HepG2 (cell line): ENCODE results near the gene GNG12. TPM values are rescaled to one million over a fixed set of nuclear protein-coding genes. Genes with fewer than 3 reads are reported as not detected.

ENCODE experiments used
- ATAC-seq: fragments of 200-7000 bp; cut with Tn5 transposase; 3 replicates; pipeline ENCODE4 v1.9.1; 2020; ENCODE audit warnings: mild to moderate bottlenecking, moderate library complexity
- BruUV-seq: library from RNA; stranded (reverse); fragments of 400-500 nt; replicated peaks from 2 replicates; lab custom pipeline; 2021; lab: Mats Ljungman, UMichigan
- CTCF ChIA-PET: fragments of 300-600 bp; formaldehyde crosslinking; extraction: SDS; loops from one replicate; lab custom pipeline; 2021; ENCODE audit warnings: low total read pairs, inconsistent platforms, low intra/inter-chr PET ratio; lab: Yijun Ruan, JAX
- POLR2A ChIA-PET: fragments of 350-600 bp; sonication (Branson Sonifier 250); formaldehyde crosslinking; loops from one replicate; lab custom pipeline; 2020; ENCODE audit warnings: antibody characterized with exemption, inconsistent platforms; lab: Yijun Ruan, JAX
- DNase-seq: peaks from one replicate; pipeline ENCODE4 v3.0.0-alpha.2; 2015; ENCODE audit warnings: low spot score
- FAIRE-seq: peaks from 3 replicates; lab custom pipeline; 2011; peaks lifted over from hg19 to GRCh38; lab: Jason Lieb, UNC
- H2AFZ ChIP-seq: one replicate; pipeline ENCODE4 v1.6.1; 2011; ENCODE audit warnings: low read length, inconsistent platforms
- H3K27ac ChIP-seq: fragments of 300-600 bp; 3 replicates; pipeline ENCODE4 v1.8.0; 2011; ENCODE audit warnings: mixed run types, mild to moderate bottlenecking, mixed read lengths, low read length, inconsistent platforms; ENCODE audit not compliant: insufficient read depth; ENCODE audit errors: extremely low read length
- H3K27me3 ChIP-seq, 2 experiments: fragments of 200-600 bp in 1 of 2; 2 replicates in 1 of 2; 3 replicates in 1 of 2; pipeline versions ENCODE4 v1.6.0 to v1.8.0; 2011; ENCODE audit warnings: low read length in 2 of 2, mild to moderate bottlenecking in 2 of 2, moderate library complexity in 2 of 2, inconsistent platforms in 1 of 2; ENCODE audit not compliant: insufficient read depth in 2 of 2, control insufficient read depth in 1 of 2
- H3K36me3 ChIP-seq, 2 experiments: fragments of 200-600 bp in 1 of 2; replicated peaks in 1 of 2; 2 replicates in 1 of 2; 3 replicates in 1 of 2; pipeline versions ENCODE4 v1.5.1 to v1.8.0; 2011; ENCODE audit warnings: low read length in 2 of 2, inconsistent platforms in 1 of 2; ENCODE audit not compliant: insufficient read depth in 2 of 2, control insufficient read depth in 1 of 2
- H3K4me1 ChIP-seq: 2 replicates; pipeline ENCODE4 v1.5.1; 2012; ENCODE audit warnings: low read length, inconsistent platforms; ENCODE audit not compliant: insufficient read depth
- H3K4me2 ChIP-seq: 2 replicates; pipeline ENCODE4 v1.6.0; 2011; ENCODE audit warnings: low read depth, low read length, inconsistent platforms
- H3K4me3 ChIP-seq, 3 experiments: fragments of 200-600 bp in 1 of 3; sonication (generic), shearing (Covaris generic) in 1 of 3; replicated peaks in 1 of 3; 2 replicates each; pipeline ENCODE4 v1.5.1; 2011 to 2016; ENCODE audit warnings: low read length in 3 of 3, inconsistent platforms in 2 of 3, low read depth in 2 of 3, mild to moderate bottlenecking in 2 of 3, control low read depth in 1 of 3, mixed read lengths in 1 of 3; ENCODE audit not compliant: insufficient read depth in 1 of 3
- H3K79me2 ChIP-seq: one replicate; pipeline ENCODE4 v1.6.1; 2011; ENCODE audit warnings: low read length, inconsistent platforms; ENCODE audit not compliant: insufficient read depth
- H3K9ac ChIP-seq: 2 replicates; pipeline ENCODE4 v1.6.0; 2011; ENCODE audit warnings: mild to moderate bottlenecking, low read depth, low read length, inconsistent platforms; ENCODE audit not compliant: insufficient read depth
- H3K9me3 ChIP-seq: 2 replicates; pipeline ENCODE4 v1.5.1; 2012; ENCODE audit warnings: mild to moderate bottlenecking, low read length
- H4K20me1 ChIP-seq: 2 replicates; pipeline ENCODE4 v1.6.0; 2011; ENCODE audit warnings: inconsistent platforms, mild to moderate bottlenecking, low read length, moderate library complexity; ENCODE audit not compliant: insufficient read depth
- ATF1 ChIP-seq: IDR thresholded peaks from 2 replicates; pipeline ENCODE4 v1.6.1; 2016; ENCODE audit warnings: mild to moderate bottlenecking, control low read depth
- CBX2 ChIP-seq, 2 experiments: fragments of 200-600 bp in 1 of 2; sonication (generic); formaldehyde crosslinking in 1 of 2; IDR thresholded peaks; 2 replicates each; pipeline versions ENCODE4 v1.7.0 to v1.8.1; 2018 to 2022; ENCODE audit warnings: low read depth in 2 of 2, low read length in 1 of 2, mild to moderate bottlenecking in 1 of 2, missing genetic modification reagents in 1 of 2
- CCAR2 ChIP-seq: fragments of 200-400 bp; formaldehyde crosslinking; optimal IDR thresholded peaks from 2 replicates; pipeline ENCODE3; 2018; ENCODE audit warnings: low read depth, mild to moderate bottlenecking, low read length, moderate library complexity
- CEBPG ChIP-seq: IDR thresholded peaks from 2 replicates; pipeline ENCODE4 v1.6.1; 2016
- MATR3 ChIP-seq: sonication (generic); formaldehyde crosslinking; IDR thresholded peaks from 2 replicates; pipeline ENCODE4 v1.4.0; 2020; ENCODE audit warnings: missing genetic modification reagents
- REXO4 ChIP-seq: sonication (generic); formaldehyde crosslinking; IDR thresholded peaks from 2 replicates; pipeline ENCODE4 v1.8.0; 2022; ENCODE audit warnings: missing genetic modification reagents, mild to moderate bottlenecking, borderline replicate concordance
- SALL1 ChIP-seq: sonication (generic); formaldehyde crosslinking; IDR thresholded peaks from 2 replicates; pipeline ENCODE4 v1.8.0; 2022; ENCODE audit warnings: mild to moderate bottlenecking, missing genetic modification reagents
- TAF1 ChIP-seq: sonication (generic); formaldehyde crosslinking; IDR thresholded peaks from 2 replicates; pipeline ENCODE4 v1.4.0; 2020; ENCODE audit warnings: missing genetic modification reagents
- ZNF20 ChIP-seq: sonication (generic); formaldehyde crosslinking; IDR thresholded peaks from 2 replicates; pipeline ENCODE4 v1.4.0; 2020; ENCODE audit warnings: mild to moderate bottlenecking, moderate library complexity, missing genetic modification reagents
- ZNF451 ChIP-seq: sonication (generic); formaldehyde crosslinking; IDR thresholded peaks from 2 replicates; pipeline ENCODE4 v1.5.0; 2020; ENCODE audit warnings: mild to moderate bottlenecking, missing genetic modification reagents
- ZNF589 ChIP-seq: sonication (generic); formaldehyde crosslinking; conservative IDR thresholded peaks from 2 replicates; pipeline ENCODE4 v1.8.0; 2022; ENCODE audit warnings: mild to moderate bottlenecking, moderate library complexity, missing genetic modification reagents
- ZSCAN12 ChIP-seq: sonication (generic); formaldehyde crosslinking; IDR thresholded peaks from 2 replicates; pipeline ENCODE4 v1.9.0; 2021; ENCODE audit warnings: mild to moderate bottlenecking, missing genetic modification reagents
- WGBS: methylation state at CpG from one replicate; pipeline ENCODE4 v1.1.6; 2017; ENCODE audit warnings: low lambda C conversion rate; 5-methylcytosine and 5-hydroxymethylcytosine counted together
- in situ Hi-C: cut with HindIII; loops from 2 replicates; pipeline ENCODE4 v1.10.0; 2017; ENCODE audit warnings: low pct_unique_long_range_greater_than_20kb; ENCODE audit not compliant: extremely low pct_ligation_motif_present
- intact Hi-C: fragments of 100-400 bp; cut with micrococcal nuclease; formaldehyde crosslinking; loops from one replicate; pipeline ENCODE4 v1.10.0; 2022; ENCODE audit not compliant: unreplicated experiment
- polyA plus RNA-seq, 8 experiments: library from polyadenylated mRNA; depleted of rRNA in 3 of 8; stranded (reverse) in 7 of 8; unstranded in 1 of 8; fragments of >200 nt; fragmentation: Illumina TruSeq in 4 of 8; extraction: Trizol in 4 of 8; gene quantifications; 2 replicates each; pipeline versions ENCODE4 v1.2.1 to v1.2.3, GENCODE V29; 2011 to 2016; ENCODE audit warnings: low read depth in 4 of 8, missing spikeins in 1 of 8, mixed read lengths in 1 of 8; ENCODE audit not compliant: insufficient read depth in 1 of 8
- total RNA-seq, 5 experiments: library from RNA; depleted of rRNA; stranded (reverse); fragments of >200 nt; fragmentation: Illumina TruSeq; extraction: Trizol; gene quantifications; 2 replicates each; pipeline ENCODE4 v1.2.3, GENCODE V29; 2016; ENCODE audit warnings: low read depth in 1 of 5
- TF ChIP-seq, protein P1 (sequence below): sonication (generic); formaldehyde crosslinking; IDR thresholded peaks from 2 replicates; pipeline ENCODE4 v1.8.0; 2023; ENCODE audit warnings: mild to moderate bottlenecking, missing genetic modification reagents
- TF ChIP-seq, protein P2 (sequence below): sonication (generic); formaldehyde crosslinking; IDR thresholded peaks from 2 replicates; pipeline ENCODE4 v1.9.0; 2021; ENCODE audit warnings: missing genetic modification reagents, mild to moderate bottlenecking, borderline replicate concordance
- TF ChIP-seq, protein P3 (sequence below): sonication (generic); formaldehyde crosslinking; IDR thresholded peaks from 2 replicates; pipeline ENCODE4 v1.4.0; 2020; ENCODE audit warnings: missing genetic modification reagents, borderline replicate concordance
- TF ChIP-seq, protein P4 (sequence below): sonication (generic); formaldehyde crosslinking; IDR thresholded peaks from 2 replicates; pipeline ENCODE4 v1.5.0; 2020; ENCODE audit warnings: missing genetic modification reagents

Gene GNG12
- total and polyA plus RNA-seq, 2 of the 13 experiments (the other 11 are each of a cell fraction or from before 2014, with no cell fraction given), result 0.11 TPM

DNA sequence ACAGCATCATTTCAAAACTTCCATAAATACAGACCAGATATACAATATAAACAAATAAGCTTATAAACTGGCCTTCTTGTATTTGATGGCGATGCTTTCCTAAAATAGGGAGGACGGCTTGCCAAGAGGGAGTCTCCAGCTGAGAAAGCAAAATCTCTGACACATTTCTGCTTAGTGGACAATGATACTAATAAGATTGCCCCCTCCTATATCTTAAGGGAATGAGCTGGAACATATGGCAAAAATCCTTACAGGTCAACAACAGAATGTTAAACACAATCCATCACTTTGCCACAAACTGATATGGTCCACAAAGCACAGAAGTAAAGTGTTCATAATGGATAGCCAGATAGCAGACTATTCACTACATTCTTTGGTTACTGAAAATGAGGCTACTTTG, 155.3 kb downstream of the GNG12 start:
- H3K79me2 ChIP-seq, result no peaks in the 10 kb centered on the region
- no peak for DNase-seq
- in situ Hi-C loops, result no loop called here
- H3K27ac ChIP-seq, result no peak overlapping the region
- WGBS, result 98% methylated on average over 2 of the region's 2 CpGs
- no peak overlapping the region for H3K9ac ChIP-seq
- H3K9me3 ChIP-seq, result no peaks in the 10 kb centered on the region
- H3K4me2 ChIP-seq, result no peak overlapping the region
- intact Hi-C loops, result no loop called here
- no peak overlapping the region for H2AFZ ChIP-seq
- no peak overlapping the region for H3K4me3 ChIP-seq
- POLR2A ChIA-PET, result no interaction called here
- no peaks in the 10 kb centered on the region for H4K20me1 ChIP-seq
- CTCF ChIA-PET, result no interaction called here
- H3K36me3 ChIP-seq, result no peaks in the 10 kb centered on the region
- no peak for FAIRE-seq
- peaks cover 30% of the 10 kb centered on the region for H3K4me1 ChIP-seq
- no peak for TF ChIP-seq CEBPG (CRISPR knock-in tag)
- TF ChIP-seq, protein P1, sequence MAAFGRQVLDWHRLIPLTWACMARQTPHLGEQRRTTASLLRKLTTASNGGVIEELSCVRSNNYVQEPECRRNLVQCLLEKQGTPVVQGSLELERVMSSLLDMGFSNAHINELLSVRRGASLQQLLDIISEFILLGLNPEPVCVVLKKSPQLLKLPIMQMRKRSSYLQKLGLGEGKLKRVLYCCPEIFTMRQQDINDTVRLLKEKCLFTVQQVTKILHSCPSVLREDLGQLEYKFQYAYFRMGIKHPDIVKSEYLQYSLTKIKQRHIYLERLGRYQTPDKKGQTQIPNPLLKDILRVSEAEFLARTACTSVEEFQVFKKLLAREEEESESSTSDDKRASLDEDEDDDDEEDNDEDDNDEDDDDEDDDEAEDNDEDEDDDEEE (CRISPR knock-in tag), result no peak
- TF ChIP-seq ZNF451 (CRISPR knock-in tag), result no peak
- TF ChIP-seq ZNF20 (CRISPR knock-in tag), result no peak
- TF ChIP-seq TAF1 (CRISPR knock-in tag), result no peak
- TF ChIP-seq SALL1 (CRISPR knock-in tag), result no peak
- no peak for TF ChIP-seq ZNF589 (CRISPR knock-in tag)
- TF ChIP-seq, protein P2, sequence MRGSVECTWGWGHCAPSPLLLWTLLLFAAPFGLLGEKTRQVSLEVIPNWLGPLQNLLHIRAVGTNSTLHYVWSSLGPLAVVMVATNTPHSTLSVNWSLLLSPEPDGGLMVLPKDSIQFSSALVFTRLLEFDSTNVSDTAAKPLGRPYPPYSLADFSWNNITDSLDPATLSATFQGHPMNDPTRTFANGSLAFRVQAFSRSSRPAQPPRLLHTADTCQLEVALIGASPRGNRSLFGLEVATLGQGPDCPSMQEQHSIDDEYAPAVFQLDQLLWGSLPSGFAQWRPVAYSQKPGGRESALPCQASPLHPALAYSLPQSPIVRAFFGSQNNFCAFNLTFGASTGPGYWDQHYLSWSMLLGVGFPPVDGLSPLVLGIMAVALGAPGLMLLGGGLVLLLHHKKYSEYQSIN, result no peak
- no peak for TF ChIP-seq ZSCAN12
- TF ChIP-seq, protein P3, sequence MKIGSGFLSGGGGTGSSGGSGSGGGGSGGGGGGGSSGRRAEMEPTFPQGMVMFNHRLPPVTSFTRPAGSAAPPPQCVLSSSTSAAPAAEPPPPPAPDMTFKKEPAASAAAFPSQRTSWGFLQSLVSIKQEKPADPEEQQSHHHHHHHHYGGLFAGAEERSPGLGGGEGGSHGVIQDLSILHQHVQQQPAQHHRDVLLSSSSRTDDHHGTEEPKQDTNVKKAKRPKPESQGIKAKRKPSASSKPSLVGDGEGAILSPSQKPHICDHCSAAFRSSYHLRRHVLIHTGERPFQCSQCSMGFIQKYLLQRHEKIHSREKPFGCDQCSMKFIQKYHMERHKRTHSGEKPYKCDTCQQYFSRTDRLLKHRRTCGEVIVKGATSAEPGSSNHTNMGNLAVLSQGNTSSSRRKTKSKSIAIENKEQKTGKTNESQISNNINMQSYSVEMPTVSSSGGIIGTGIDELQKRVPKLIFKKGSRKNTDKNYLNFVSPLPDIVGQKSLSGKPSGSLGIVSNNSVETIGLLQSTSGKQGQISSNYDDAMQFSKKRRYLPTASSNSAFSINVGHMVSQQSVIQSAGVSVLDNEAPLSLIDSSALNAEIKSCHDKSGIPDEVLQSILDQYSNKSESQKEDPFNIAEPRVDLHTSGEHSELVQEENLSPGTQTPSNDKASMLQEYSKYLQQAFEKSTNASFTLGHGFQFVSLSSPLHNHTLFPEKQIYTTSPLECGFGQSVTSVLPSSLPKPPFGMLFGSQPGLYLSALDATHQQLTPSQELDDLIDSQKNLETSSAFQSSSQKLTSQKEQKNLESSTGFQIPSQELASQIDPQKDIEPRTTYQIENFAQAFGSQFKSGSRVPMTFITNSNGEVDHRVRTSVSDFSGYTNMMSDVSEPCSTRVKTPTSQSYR (CRISPR knock-in tag), result no peak
- TF ChIP-seq, protein P4, sequence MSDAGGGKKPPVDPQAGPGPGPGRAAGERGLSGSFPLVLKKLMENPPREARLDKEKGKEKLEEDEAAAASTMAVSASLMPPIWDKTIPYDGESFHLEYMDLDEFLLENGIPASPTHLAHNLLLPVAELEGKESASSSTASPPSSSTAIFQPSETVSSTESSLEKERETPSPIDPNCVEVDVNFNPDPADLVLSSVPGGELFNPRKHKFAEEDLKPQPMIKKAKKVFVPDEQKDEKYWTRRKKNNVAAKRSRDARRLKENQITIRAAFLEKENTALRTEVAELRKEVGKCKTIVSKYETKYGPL (CRISPR knock-in tag), result no peak
- no peak for TF ChIP-seq ATF1 (CRISPR knock-in tag)
- no peak for TF ChIP-seq MATR3
- TF ChIP-seq CCAR2, result no peak
- TF ChIP-seq CBX2 (IDR thresholded peaks at IDR 0.05; ENCODE audit: low read depth, low read length), result no peak
- no peak for TF ChIP-seq CBX2 (CRISPR knock-in tag; IDR thresholded peaks at IDR 0.05; ENCODE audit: low read depth)
- TF ChIP-seq REXO4, result no peak
- no peak for ATAC-seq
- no peaks in the 10 kb centered on the region for H3K27me3 ChIP-seq
- BruUV-seq, result no TSS peak
